ENCODE results near the gene PITPNC1.

- TF ChIP-seq CTCF (IDR thresholded peaks at IDR 0.05; ENCODE audit: insufficient read depth, low read depth, low read length) = no peak
- TF ChIP-seq EZH2 (IDR thresholded peaks at IDR 0.05; ENCODE audit: insufficient read depth, low read length) = no peak
Measured at GRCh38 chr17:67511804-67512203, 134.7 kb downstream of the PITPNC1 start.
